GM10847 (cell line): ENCODE results near the gene C3orf22.

Experiments used
- POLR2A ChIP-seq: IDR thresholded peaks from 2 replicates; pipeline ENCODE4 v1.6.1; 2011; ENCODE audit not compliant: insufficient read length; ENCODE audit errors: extremely low read depth

Gene C3orf22

DNA sequence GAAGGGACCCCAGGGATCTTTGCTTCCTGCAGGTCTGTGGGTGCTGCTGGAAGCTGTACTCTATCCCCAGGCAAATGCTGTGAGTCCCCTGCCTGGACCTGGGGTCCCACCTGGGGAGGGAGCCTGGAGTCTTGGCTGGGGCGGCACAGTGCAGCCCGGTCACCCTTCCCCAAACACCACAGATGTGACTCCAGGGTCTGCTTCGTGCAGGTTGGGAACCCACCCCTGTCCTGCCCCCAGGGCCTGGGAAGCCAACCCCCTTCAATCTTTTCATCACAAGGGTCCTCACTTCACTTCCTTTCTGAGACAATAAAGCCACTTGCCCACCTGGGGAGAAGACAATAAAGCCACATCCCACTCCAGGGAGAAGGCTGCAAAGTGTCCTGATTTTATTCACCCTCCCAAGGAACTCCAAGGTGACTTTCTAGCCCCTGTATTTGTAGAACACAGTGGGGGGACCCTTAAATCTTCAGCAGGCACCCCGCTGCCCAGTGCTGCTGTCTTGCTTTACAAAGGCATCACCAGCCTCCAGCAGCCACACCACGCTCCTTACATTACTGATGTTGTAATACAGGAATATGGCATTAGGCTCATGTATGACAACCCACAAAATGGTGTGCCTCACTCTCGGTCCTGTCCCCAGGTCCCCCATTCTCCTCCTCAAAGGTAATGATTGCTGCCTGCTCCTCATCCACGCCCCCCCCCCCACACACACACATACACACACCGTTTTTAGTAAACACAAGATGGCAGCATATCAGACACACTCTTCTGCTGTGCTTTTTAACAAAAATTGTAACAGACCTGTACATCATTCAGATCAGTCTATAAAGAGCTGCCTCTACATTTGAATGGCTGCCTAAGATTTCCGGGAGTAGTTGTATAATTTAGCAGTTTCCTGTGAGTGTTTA lies 9.9 kb downstream of the C3orf22 start:
- no peak for TF ChIP-seq POLR2A

- no peak for TF ChIP-seq POLR2A
Observed at GRCh38 chr3:126547721-126548120, 11.0 kb downstream of the C3orf22 start.

DNA sequence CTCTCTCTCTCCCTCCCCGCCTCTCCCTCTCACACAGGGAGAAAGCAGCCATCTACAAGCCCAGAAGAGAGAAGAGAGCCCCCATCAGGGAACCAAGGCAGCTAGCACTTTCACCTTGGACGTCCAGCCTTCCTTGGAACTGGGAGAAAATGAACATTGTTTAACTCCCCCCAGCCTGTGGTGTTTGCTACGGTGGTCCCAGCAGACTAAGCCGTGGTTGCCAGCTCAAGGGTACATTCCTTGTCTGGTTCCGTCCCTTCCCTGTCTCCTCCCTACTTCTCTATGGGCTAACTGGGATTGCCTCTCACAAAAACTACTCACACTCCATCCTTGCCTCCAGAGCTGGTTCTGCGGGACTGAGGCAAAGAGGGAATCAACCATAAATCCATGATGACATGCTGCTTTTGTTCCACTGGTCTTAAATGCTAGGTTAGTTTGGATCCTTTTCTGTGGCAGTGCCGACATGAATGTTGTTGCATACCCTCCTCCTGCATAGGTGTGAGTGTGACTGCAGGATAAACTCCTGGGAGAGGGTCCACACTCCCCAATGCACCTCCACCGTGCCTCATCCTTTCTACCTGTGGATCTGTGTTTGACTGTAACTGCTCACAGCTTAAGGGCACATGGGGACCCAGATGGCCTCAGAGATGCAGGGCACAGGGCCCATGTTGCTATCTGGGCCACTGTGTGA lies 12.0 kb downstream of the C3orf22 start:
- TF ChIP-seq POLR2A: no peak

- no peak for TF ChIP-seq POLR2A
Observed at GRCh38 chr3:126546013-126546412, 12.7 kb downstream of the C3orf22 start.

DNA sequence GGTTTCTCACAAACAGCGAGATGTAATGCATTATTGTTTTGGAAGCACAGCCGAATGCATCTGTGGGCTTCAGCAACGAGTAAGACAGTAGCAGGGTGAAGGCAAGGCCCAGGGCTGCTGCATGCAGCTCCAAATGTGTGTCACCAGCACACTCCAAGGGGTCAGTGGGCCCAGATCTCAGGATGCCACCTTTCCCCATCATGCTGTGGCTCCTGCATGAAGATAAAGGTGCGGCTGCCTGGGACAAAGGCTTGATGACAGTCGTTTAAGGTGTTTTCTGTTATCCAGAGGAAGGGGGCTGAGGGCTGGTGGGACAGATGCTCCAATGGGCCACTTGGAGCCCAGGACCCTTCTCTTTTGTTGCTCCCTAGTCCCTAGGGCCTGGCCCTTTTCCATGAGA lies 13.2 kb downstream of the C3orf22 start:
- no peak for TF ChIP-seq POLR2A

DNA sequence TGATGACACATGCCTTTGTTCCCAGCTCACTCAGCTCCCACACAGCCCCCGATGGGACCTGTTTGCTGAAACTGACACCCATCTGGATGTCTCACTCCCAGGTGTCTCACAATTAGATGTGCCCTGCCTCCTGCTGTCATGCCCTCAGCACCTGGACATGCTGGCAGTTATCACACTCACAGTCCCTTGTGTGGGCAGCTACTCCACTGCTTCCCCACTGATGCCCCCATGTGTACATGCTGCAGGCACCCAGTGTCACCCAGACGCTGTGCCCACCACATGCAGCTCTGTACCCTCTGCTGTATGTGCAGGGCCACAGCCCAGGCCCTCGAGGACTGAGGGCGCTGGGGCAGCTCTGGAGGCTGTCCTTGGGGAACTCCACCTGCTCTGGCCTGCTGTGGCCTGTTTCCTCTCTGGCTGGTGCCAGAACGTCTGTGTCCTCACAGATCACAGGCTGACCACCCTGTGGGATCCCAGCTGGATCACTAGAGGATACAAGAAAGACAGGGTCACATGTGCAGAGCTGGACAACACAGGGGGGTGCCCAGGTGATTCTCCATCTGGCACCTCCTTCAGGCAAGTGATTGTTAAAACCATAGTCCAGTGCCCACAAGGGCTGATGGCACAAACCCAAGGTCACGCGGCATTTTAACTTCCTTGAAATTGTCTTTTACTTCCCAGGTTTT lies 14.0 kb downstream of the C3orf22 start:
- no peak for TF ChIP-seq POLR2A

- no peak for TF ChIP-seq POLR2A
Observed at GRCh38 chr3:126543457-126544061, 15.2 kb downstream of the C3orf22 start.

DNA sequence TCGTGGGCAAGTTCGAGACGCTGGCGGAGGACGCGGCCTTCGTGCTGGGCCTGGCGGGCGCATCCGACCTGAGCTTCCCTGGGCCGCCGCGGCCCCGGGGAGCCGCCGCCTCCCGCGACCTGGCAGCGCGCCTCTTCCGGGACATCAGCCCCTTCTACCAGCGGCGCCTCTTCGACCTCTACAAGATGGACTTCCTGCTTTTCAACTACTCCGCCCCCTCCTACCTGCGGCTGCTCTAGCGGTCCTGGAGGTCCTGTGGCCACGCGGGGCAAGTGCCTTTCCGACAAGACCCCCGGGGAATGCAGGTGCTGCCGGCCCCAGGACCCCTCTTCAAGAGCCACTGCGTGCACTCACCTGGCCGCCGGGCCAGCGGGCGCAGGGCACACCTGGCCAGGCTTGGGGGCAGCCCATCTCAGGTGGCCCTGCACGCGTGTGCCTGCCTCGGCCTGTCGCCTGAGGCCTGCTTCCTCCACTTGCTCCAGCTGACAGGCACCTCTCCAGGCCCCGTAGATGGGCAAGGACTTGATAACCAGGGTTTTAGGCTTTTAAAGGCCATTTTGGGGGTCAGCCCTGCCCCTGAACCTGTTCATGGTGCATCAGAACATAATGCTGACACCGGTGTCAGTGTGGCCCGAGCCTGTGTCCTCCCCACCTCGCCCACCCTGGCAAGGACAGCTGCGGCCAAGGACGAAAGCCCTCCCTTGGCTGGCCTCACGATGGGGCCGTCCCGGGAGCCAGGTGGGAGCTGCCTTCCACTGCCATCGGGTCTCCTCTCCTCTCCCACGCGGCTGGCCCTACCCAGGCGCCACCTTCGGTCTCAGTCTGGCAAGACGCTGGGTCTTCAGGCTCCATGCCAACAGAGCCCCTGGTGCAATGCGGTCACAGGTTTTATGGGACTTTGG lies 16.1 kb downstream of the C3orf22 start:
- TF ChIP-seq POLR2A: no peak

- no peak for TF ChIP-seq POLR2A
Observed at GRCh38 chr3:126541628-126542339, 16.9 kb downstream of the C3orf22 start.

DNA sequence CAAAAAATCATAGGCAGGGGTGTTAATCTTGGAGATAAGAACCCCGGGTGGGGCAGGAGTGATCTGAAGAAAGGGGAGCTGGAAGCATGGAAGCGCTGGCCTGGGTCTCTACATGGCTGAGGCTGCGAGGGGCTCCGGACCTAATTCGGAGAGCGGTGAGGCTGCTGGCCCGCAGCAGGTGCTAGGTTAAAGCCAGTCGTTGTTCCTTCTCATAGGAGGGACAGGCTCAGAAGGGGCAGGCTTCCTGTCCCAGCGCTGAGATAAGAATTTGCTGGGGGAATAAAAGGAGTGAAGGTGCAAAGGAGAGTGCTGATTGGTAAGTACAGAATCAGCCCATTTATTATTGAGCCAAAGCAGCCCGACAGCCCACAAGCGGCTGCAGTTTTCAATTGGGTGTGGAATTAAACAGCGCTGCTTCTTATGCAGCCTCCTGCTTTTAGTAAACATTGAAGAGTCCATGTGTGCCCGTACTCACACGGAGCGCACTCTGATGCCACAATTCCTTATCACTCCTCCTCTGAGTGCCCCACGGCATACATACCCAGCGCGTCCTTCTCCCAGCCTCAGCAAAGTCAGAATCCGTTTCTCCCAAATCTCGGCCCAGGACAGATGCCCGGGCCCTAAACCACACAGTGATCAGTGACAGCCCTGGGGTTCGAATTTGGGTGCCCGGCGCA lies 17.6 kb downstream of the C3orf22 start:
- TF ChIP-seq POLR2A: no peak

DNA sequence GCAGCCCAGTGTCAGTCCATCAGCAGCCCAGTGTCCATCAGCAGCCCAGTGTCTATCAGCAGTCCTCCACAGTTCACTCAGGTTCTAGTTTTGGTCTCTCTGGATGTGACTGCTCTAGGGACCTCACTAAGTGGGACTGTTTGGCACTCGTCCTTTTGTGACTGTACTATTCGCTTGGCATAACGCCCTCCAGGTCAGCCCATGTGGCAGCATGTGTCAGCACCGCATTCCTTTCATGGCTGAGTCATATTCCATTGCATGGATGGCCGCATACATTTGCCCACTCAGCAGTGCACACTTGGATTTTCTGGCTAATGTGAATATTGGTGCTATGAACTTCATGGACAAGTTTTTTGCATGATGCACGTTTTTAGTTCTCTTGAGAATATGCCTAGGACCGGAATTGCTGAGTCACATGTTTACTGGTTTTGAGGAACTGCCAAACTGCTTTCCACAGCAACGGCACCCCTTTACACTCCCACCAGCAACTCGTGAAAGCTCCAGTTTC lies 18.3 kb downstream of the C3orf22 start:
- no peak for TF ChIP-seq POLR2A

DNA sequence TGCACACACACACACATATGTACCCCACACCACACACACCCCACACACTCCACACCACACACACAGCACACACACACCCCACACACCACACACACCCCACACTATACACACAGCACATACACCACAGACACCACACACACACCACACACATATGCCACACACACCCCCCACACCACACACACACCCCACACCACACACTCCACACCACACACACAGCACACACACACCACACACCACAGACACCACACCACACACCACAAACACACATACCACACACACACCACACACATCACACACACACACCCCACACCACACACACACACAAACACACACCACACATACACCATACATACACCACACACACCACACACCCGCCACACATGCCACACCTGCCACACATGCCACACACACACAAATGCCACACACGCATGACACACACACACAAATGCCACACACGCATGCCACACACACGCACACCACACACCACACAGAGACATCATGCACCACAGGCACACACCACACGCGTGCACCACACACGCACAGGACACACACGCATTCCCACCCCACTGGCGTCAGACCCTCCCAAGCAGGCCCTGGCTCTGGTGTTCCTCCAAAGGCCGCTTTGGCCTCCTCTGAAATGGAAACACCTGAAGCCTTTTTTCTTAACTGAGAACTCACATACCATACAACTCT lies 19.0 kb downstream of the C3orf22 start:
- TF ChIP-seq POLR2A: no peak
